Stimulated activated naive CD8-positive, alpha-beta T cell treated with anti-CD3 and anti-CD28 coated beads, Interleukin-15, amount 100 ng/mL, for 72 hours (primary cell): ENCODE measurements around the gene OR7A5.

Experiments
- ATAC-seq: fragments of 150-1000 bp; cut with Tn5 transposase; 2 replicates; pipeline ENCODE4 v1.10.0; 2021; ENCODE audit warnings: mild to moderate bottlenecking, moderate library complexity
- DNase-seq, 2 donors: peaks; one replicate each; pipeline ENCODE4 v3.0.0; 2021 to 2022
- H3K27ac Mint-ChIP-seq, 2 donors: one replicate each; pipeline ENCODE4 v1.8.0; 2022; ENCODE audit warnings: mild to moderate bottlenecking in 2 of 2, mixed read lengths in 2 of 2, moderate library complexity in 2 of 2
- H3K27me3 Mint-ChIP-seq: one replicate; pipeline ENCODE4 v1.8.0; 2022; ENCODE audit warnings: mixed read lengths
- H3K4me1 Mint-ChIP-seq: one replicate; pipeline ENCODE4 v1.8.0; 2022; ENCODE audit warnings: mild to moderate bottlenecking, mixed read lengths
- H3K4me3 Mint-ChIP-seq, 2 donors: one replicate each; pipeline ENCODE4 v1.8.0; 2022; ENCODE audit warnings: mild to moderate bottlenecking in 2 of 2, mixed read lengths in 2 of 2, moderate library complexity in 1 of 2
- H3K9me3 Mint-ChIP-seq, 2 donors: one replicate each; pipeline ENCODE4 v1.8.0; 2022; ENCODE audit warnings: mixed read lengths in 2 of 2

Gene OR7A5

GRCh38 chr19:14835011-14835410, at the start of gene OR7A5, which contains the start of gene OR7C1:
Gene OR7A5, minus strand, starts transcription at chr19:14835185. Its CDS starts 6,944 bp downstream, at chr19:14828241.
Gene OR7C1, minus strand, starts transcription at chr19:14835185. Its CDS starts 35,049 bp downstream, at chr19:14800136.
- H3K27me3 Mint-ChIP-seq, result no peaks in the 10 kb centered on the region
- ATAC-seq (no peak), DNase-seq (no peak)
- H3K4me1 Mint-ChIP-seq, result no peaks in the 10 kb centered on the region
- H3K4me3 Mint-ChIP-seq, result no peak within 1 kb of the TSS
- no peak within 1 kb of the TSS for H3K27ac Mint-ChIP-seq
- H3K9me3 Mint-ChIP-seq, result no peaks in the 10 kb centered on the region

GRCh38 chr19:14871619-14872230, 36.7 kb upstream of the OR7A5 start:
- DNase-seq, result no peak

GRCh38 chr19:14868497-14868896, 33.5 kb upstream of the OR7A5 start:
- no peak for DNase-seq
- Mint-ChIP-seq H3K4me3 (no peak overlapping the region), H3K9me3 (no peaks in the 10 kb centered on the region), H3K27me3 (peaks cover 42% of the 10 kb centered on the region), H3K27ac (no peak overlapping the region), H3K4me1 (no peaks in the 10 kb centered on the region)
- no peak for ATAC-seq

More at GRCh38 chr19:14871619-14872230, 36.7 kb upstream of the OR7A5 start:
- Mint-ChIP-seq H3K4me3 (no peak overlapping the region), H3K27ac (no peak overlapping the region), H3K9me3 (no peaks in the 10 kb centered on the region), H3K27me3 (peaks cover 33% of the 10 kb centered on the region), H3K4me1 (no peaks in the 10 kb centered on the region)
- ATAC-seq, result no peak

- peaks cover 30% of the 10 kb centered on the region for H3K27me3 Mint-ChIP-seq
- H3K4me1 Mint-ChIP-seq, result no peaks in the 10 kb centered on the region
- ATAC-seq (no peak), DNase-seq (no peak)
- H3K27ac Mint-ChIP-seq, result no peak within 1 kb of the TSS
- H3K4me3 Mint-ChIP-seq, result no peak within 1 kb of the TSS
- H3K9me3 Mint-ChIP-seq, result no peaks in the 10 kb centered on the region
These were observed 13.8 kb upstream of the OR7A5 start, which contains the start of gene OR7A10 for GRCh38 chr19:14848822-14849221. Gene OR7A10, minus strand, starts transcription at chr19:14848922. Its CDS starts 7,045 bp downstream, at chr19:14841877.

- H3K27me3 Mint-ChIP-seq, result peaks cover 49% of the 10 kb centered on the region
- H3K4me1 Mint-ChIP-seq, result no peaks in the 10 kb centered on the region
- DNase-seq (no peak), ATAC-seq (no peak)
- H3K27ac Mint-ChIP-seq, result no peak overlapping the region
- no peaks in the 10 kb centered on the region for H3K9me3 Mint-ChIP-seq
- no peak overlapping the region for H3K4me3 Mint-ChIP-seq
These were observed 8.6 kb upstream of the OR7A5 start for GRCh38 chr19:14843578-14843977.

DNA sequence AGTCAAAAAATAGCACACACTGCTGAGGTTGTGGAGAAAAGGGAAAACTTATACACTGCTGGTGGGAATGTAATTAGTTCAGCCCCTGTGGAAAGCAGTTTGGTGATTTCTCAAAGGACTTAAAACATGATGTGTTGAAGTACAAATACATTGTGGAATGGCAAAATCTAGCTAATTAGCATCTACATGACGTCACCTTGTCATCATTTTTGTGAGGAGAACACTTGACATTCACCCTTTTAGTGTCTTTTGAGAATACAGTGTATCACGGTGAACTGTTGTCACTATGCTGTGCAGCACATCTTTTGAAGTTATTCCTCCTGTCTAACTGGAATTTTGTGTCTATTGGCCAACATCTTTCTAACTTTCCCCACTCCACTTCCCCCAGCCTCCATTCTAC, 8.2 kb upstream of the OR7A5 start:
- Mint-ChIP-seq H3K27me3 (peaks cover 45% of the 10 kb centered on the region), H3K4me3 (no peak overlapping the region), H3K4me1 (no peaks in the 10 kb centered on the region), H3K9me3 (no peaks in the 10 kb centered on the region), H3K27ac (no peak overlapping the region)
- DNase-seq (no peak), ATAC-seq (no peak)

DNA sequence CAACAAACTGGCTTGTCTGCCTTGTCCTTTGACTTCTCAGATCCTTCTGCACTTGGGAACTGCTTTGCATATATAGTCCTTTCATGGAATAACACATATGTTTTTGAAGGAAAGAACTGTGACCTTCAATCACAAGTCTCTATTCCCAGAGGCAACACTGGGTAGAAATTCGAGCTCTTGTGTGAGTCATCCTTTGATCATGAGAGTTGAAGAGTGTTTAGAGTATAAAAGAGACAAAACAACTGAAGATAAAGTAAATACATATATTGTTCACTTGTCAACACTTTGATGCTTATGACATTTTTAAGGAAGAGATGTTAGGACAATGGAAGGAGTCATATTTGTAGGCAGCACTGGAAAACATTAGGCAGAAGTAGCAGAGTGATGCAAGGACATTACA, 5.2 kb upstream of the OR7A5 start:
- Mint-ChIP-seq H3K4me3 (no peak overlapping the region), H3K27ac (no peak overlapping the region), H3K4me1 (no peaks in the 10 kb centered on the region), H3K9me3 (no peaks in the 10 kb centered on the region), H3K27me3 (peaks cover 35% of the 10 kb centered on the region)
- DNase-seq (no peak), ATAC-seq (no peak)

DNA sequence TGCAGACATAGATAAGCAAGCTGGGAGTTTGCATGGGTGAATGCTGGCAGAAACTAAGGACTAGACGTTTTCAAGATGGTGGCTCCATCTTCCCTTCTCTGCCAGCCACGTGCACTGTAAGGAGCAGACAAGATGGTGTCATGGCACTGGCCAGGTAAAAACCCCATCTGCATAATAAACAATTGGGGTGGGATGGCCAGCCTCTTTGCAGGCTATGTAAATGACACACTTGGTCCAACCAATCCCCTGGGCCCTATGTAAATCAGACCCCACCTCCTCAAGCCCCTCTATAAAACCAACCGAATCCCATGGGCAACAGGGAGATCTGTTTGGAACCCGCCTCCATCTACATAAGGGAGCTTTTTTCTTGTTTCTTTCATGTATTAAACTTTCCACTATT, 2.4 kb upstream of the OR7A5 start:
- Mint-ChIP-seq H3K27me3 (peaks cover 12% of the 10 kb centered on the region), H3K4me1 (no peaks in the 10 kb centered on the region), H3K27ac (no peak overlapping the region), H3K4me3 (no peak overlapping the region), H3K9me3 (no peaks in the 10 kb centered on the region)
- DNase-seq (no peak), ATAC-seq (no peak)

- DNase-seq (no peak), ATAC-seq (no peak)
- Mint-ChIP-seq H3K4me3 (no peak overlapping the region), H3K27ac (no peak overlapping the region), H3K27me3 (peaks cover 31% of the 10 kb centered on the region), H3K9me3 (no peaks in the 10 kb centered on the region), H3K4me1 (no peaks in the 10 kb centered on the region)
These were observed 4.3 kb downstream of the OR7A5 start for GRCh38 chr19:14830702-14831101.

DNA sequence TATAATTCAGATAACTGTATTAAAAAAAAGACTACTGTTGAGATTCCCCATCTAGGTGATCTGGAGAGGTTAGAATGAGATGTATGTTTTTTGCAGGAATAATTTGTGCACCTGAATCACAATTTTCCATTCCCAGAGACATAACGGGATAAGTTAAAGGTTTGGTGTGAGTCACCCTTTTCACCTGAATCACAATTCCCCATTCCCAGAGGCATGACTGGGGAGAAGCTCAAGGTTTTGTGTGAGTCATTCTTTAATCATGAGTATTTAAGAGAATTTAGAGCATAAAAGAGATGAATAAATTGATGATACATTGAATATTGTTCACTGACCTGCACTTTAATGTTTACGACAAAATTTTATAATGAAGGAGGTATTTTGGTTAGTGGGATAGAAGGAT, 9.0 kb downstream of the OR7A5 start:
- H3K9me3 Mint-ChIP-seq, result no peaks in the 10 kb centered on the region
- H3K4me1 Mint-ChIP-seq, result no peaks in the 10 kb centered on the region
- no peak for ATAC-seq
- no peak for DNase-seq
- H3K4me3 Mint-ChIP-seq, result no peak overlapping the region
- peaks cover 50% of the 10 kb centered on the region for H3K27me3 Mint-ChIP-seq
- H3K27ac Mint-ChIP-seq, result no peak overlapping the region

- H3K9me3 Mint-ChIP-seq, result no peaks in the 10 kb centered on the region
- H3K4me1 Mint-ChIP-seq, result no peaks in the 10 kb centered on the region
- no peak for DNase-seq
- no peak for ATAC-seq
- no peak overlapping the region for H3K4me3 Mint-ChIP-seq
- peaks cover 38% of the 10 kb centered on the region for H3K27me3 Mint-ChIP-seq
- no peak overlapping the region for H3K27ac Mint-ChIP-seq
These were observed 13.0 kb downstream of the OR7A5 start for GRCh38 chr19:14821937-14822336.

- DNase-seq (no peak), ATAC-seq (no peak)
- Mint-ChIP-seq H3K4me1 (no peaks in the 10 kb centered on the region), H3K27ac (no peak overlapping the region), H3K27me3 (peaks cover 7% of the 10 kb centered on the region), H3K4me3 (no peak overlapping the region), H3K9me3 (no peaks in the 10 kb centered on the region)
These were observed 16.4 kb downstream of the OR7A5 start for GRCh38 chr19:14818588-14818987.

GRCh38 chr19:14817052-14817451, 17.9 kb downstream of the OR7A5 start:
- DNase-seq, result no peak
- H3K9me3 Mint-ChIP-seq, result no peaks in the 10 kb centered on the region
- H3K27me3 Mint-ChIP-seq, result peaks cover 7% of the 10 kb centered on the region
- H3K4me3 Mint-ChIP-seq, result no peak overlapping the region
- no peaks in the 10 kb centered on the region for H3K4me1 Mint-ChIP-seq
- ATAC-seq, result no peak
- no peak overlapping the region for H3K27ac Mint-ChIP-seq

DNA sequence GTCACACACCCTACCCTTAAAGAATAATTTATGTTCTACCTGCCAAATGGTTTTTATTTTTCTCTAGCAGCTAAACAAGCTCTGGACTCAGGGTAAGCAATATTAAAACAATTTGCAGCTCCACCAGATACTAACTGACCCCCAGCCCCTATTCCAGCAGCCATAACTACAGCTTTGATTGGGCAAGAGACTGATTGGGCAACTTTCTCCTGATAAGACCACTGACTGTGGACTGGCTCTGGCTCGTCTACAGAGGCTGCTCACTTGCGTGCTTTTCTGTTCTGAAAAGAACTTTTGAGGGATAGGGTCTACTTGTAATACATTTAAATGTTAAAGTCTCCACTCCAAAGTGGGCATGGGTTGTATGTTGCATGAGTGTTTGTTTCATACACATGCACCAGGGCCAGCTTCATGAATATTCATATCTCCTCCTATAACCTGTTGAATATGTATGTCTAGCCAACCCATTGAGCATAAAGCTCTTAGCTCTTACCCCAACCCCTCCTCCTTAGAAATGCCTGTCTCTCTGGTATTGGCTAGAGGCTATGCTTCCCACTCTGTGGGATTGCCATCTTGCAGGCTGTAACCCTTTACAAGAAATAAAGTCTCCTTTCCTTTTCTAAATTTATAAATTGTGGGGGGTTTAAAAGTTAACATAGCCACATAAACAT, 19.9 kb downstream of the OR7A5 start:
- ATAC-seq, result no peak
- DNase-seq, result no peak
- Mint-ChIP-seq H3K27ac (no peak overlapping the region), H3K4me3 (no peak overlapping the region), H3K9me3 (no peaks in the 10 kb centered on the region), H3K27me3 (no peaks in the 10 kb centered on the region), H3K4me1 (no peaks in the 10 kb centered on the region)

- DNase-seq, result no peak
- no peak for ATAC-seq
- no peaks in the 10 kb centered on the region for H3K4me1 Mint-ChIP-seq
- no peaks in the 10 kb centered on the region for H3K27me3 Mint-ChIP-seq
- no peaks in the 10 kb centered on the region for H3K9me3 Mint-ChIP-seq
- H3K4me3 Mint-ChIP-seq, result peak overlapping the region in 1 of 2 donors; percentile 27
- peak overlapping the region in 1 of 2 donors; percentile 16 for H3K27ac Mint-ChIP-seq
These were observed 25.5 kb downstream of the OR7A5 start for GRCh38 chr19:14809272-14810057.

- no peak overlapping the region for H3K27ac Mint-ChIP-seq
- H3K9me3 Mint-ChIP-seq, result no peaks in the 10 kb centered on the region
- DNase-seq (no peak), ATAC-seq (no peak)
- peaks cover 9% of the 10 kb centered on the region for H3K27me3 Mint-ChIP-seq
- no peak overlapping the region for H3K4me3 Mint-ChIP-seq
- H3K4me1 Mint-ChIP-seq, result no peaks in the 10 kb centered on the region
These were observed 30.2 kb downstream of the OR7A5 start for GRCh38 chr19:14804765-14805164.
